ENCODE data around the gene DLGAP1.

The DLGAP1 gene

DNA sequence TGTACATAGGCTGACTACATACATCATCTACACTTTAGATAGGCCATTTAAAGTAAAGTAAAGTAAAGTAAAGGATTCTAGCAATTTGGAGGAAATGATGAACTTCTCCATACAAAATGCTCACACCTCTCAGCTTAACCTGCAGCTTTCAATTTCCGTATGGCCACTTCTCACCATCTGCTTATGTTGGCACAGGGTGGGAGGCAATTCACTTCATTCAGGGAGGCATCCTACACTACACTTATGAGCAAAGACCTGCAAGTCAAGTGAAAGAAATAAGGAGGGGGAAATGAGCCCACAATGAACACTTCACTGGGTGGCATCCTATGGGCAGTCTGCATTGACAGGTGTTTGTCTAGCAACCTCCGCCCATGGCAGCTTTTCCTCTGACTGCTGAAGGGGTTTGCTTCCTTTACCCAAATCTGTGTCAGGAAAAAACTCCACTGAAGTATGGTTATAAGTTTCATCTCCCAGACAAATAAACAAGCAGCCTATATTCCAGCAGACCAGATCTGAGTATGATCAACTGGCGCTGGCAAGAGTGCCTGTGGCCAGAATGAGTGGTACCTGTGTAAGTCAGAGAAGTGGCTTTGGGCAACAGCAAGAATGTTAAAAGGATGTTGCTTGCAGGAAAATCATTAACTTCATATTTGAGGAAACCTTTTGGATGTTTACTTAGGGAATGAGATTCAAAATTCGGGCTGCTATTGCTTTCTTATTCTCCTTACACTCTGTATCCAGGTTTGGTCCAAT is 556.1 kb downstream of the DLGAP1 start:
- DNase-seq (ENCODE audit: low spot score): no peak

DNA sequence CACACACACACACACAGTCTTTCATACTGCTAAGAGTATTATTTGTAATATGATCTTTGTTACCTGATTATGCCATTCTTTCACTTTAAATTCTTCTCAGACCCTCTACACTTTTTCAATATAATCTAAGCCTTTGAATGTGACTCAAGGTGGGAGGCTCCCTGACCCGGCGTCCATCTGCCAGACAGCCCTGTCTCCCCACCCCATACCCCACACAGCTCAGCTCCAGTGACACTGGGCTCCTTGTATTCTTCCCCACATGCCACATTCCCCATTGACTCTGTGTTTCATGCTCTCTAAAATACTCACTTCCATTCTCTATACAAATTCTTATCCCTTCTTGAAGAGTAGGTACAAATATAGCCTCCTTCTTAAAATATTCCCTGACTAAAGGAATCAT is 563.0 kb downstream of the DLGAP1 start:
- no peak for DNase-seq (ENCODE audit: low spot score)

GRCh38 chr18:3891245-3891644 is 563.9 kb downstream of the DLGAP1 start:
- DNase-seq (ENCODE audit: low spot score): no peak

DNA sequence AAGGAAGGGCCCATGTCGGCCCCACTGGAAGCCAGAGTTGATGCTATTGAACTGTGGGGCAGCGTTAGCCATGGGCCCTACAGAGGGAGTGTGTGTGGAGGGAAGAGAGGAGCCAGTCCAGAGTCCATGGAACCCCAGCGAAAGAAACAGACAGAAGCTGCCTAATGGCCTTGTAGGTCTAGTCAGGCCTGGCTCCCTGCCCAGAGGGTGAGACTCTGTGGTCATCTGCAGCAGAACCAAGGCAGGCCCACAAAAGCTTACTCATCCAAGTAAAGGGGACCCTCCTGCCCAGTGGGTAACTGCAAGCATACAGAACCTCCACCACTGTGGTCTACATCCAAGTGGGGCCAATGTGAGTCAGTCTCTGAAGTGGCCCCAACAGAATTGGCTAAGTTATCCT is 565.3 kb downstream of the DLGAP1 start:
- DNase-seq (ENCODE audit: low spot score): no peak

- DNase-seq (ENCODE audit: low spot score): no peak
Observed at GRCh38 chr18:3889121-3889520, 566.0 kb downstream of the DLGAP1 start.

GRCh38 chr18:3886575-3887322 is 568.4 kb downstream of the DLGAP1 start:
- no peak for DNase-seq (ENCODE audit: low spot score)

DNA sequence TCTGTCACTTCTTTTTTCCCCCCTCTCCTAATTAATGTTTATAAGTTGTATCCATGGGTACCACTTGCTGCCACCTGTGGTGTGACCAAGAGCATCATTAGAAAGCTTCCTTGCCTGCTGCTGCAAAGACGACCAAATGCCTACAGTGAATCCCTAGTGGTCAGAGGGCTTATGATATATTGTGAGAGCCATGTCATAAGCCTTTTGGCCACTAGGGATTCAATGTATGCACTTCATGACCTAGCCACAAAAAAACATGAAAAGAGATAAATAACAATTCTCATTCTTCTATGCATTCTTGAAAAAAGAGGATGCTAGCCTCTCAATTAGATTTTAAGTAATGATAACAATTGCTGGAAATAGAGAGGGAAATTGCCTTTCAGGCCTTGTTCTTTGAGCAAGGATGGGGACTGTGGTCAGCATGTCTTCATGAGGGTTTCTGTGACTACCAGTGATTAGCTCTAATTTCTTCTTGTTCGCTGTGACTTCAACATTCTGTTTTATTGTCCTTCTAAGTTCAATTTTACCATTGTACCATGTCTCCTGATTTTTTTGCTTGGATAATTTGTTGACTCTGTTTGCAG is 569.8 kb downstream of the DLGAP1 start:
- peak; percentile 28 for DNase-seq (ENCODE audit: low spot score)

GRCh38 chr18:3879836-3880120 is 575.3 kb downstream of the DLGAP1 start:
- DNase-seq (ENCODE audit: low spot score): no peak

- no peak for DNase-seq (ENCODE audit: low spot score)
Observed at GRCh38 chr18:3879114-3879835, 575.8 kb downstream of the DLGAP1 start.

DNA sequence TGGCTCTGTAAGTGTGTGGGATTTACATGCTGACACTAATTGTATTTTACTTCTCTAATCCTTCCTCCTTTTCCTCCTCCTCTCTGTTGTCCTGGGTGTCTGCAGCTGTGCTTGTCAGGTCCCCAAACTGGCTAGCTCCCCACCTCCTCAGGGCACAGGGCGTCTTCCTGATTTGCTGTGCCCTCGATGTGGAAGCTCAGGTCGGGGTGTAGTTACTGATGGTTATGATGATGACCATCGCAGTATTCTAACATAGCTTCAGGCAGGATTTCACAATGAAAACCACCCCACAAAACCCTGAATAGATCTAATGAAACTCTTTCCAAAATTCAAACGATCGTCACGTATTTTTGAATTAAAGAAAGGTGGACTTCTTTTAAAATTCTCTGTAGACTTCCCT is 576.7 kb downstream of the DLGAP1 start:
- DNase-seq (ENCODE audit: low spot score): no peak

GRCh38 chr18:3877678-3878077 is 577.4 kb downstream of the DLGAP1 start:
- no peak for DNase-seq (ENCODE audit: low spot score)

DNA sequence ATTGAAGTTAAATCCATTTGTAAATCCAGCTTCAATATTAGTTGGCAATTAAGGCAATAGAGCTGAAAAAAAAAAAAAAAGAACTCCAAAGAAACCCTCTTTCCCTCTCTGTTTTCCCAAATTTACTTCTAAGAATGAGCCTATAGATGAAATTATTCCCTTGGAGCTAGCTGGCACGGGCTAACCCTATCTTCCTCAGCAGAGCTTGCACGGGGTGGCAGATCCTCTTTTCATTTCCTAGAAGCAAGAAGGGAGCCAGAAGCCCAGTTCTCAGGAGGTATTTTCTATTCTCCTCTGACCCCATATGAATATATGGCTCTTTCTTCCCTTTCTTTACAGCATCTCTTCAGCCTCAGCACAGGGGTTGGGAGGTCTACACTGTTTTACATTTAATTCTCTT is 579.1 kb downstream of the DLGAP1 start:
- DNase-seq (ENCODE audit: low spot score): no peak

DNA sequence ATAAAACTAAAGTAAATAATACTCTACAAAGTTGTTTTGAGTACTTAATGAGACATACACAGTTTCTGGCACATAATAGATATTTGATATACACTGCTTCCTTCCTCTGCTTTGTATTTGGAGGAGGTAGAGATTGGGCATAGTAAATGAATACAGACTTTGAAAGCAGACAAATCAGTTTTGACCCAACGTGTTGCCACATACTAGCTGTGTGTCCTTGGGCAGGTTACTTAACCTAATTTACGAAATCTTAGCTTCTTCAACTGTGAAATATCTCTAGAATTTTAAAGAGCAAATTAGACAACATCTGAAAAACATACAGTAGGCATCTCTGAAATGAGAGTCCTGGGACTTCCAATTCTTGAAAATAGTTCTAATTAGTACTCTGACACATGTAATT is 579.7 kb downstream of the DLGAP1 start:
- DNase-seq (ENCODE audit: low spot score): no peak

DNA sequence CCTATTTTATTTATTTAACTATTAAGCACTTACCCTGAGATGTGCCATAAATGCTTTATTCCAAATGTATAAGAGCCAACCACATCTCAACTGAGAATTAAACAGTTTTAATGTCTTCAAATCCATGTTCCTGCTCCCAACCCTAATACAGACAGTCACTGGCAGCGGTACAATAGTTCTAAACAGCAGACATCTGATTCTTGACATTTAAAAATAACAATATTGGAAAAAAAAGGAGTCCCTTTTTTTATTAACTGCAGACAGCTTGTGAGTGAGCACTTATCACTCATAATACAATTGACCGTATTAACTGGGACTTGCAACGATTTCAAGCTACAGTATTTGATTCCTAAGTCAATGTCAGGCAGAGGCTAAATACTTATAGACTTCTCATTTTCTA is 580.5 kb downstream of the DLGAP1 start:
- no peak for DNase-seq (ENCODE audit: low spot score)

GRCh38 chr18:3874125-3874524 is 581.0 kb downstream of the DLGAP1 start:
- no peak for DNase-seq (ENCODE audit: low spot score)

DNA sequence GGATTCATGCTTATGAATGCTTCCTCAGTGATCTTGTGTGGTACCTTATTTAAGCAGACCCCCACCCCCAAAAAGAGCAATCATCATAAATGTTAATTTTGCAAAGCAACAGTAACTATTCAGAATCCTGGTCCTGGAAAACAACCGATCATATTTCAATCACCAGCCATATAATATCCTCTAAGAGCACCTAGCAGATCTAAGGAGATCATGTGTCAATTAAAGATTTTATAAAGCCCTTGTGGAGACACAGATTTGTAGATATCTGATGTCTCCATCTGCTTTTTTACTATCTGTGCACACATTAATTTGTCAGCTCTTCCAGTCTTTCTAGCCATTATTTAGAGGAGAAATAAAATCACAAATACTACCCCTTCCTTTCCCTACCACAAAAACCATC is 581.4 kb downstream of the DLGAP1 start:
- no peak for DNase-seq (ENCODE audit: low spot score)

- DNase-seq (ENCODE audit: low spot score): no peak
Observed at GRCh38 chr18:3873211-3873610, 581.9 kb downstream of the DLGAP1 start.

GRCh38 chr18:3872641-3873040 is 582.5 kb downstream of the DLGAP1 start:
- no peak for DNase-seq (ENCODE audit: low spot score)

DNA sequence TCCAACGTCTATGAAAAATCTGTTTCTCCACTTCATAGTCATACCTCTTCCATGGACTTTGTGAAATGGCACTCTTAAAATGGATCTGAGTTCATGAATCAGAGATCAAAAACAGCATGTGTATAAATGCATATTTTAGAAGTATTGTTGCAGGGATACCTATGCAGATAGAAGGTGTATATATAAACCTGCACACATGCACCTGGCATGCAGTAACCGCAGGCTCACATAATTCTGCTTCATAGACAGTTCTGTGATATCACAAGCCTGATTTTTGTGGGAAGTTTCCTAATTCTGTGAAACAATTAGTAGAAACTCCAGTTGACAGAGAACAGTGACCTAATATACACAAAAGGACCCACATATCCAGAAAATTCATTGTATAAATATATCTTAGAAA is 583.4 kb downstream of the DLGAP1 start:
- no peak for DNase-seq (ENCODE audit: low spot score)

DNA sequence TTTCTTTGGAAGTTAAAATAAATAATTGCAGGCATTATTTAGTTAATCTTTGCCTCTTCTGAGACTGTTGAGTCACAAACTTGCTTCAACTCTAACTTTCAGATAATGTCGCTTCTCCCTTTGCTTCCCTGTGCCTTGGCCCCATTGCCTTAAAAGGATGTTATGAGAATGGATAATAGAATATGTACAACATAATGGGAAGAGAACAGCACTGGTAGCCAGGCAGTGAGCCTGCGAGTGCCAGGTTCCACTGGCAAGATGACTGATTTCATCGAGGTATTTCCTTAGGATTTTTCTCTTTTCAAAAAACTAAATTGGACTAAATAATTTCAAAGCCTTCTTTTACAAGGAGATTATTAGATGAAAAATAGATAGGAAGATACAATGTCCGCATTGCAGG is 584.2 kb downstream of the DLGAP1 start:
- no peak for DNase-seq (ENCODE audit: low spot score)

DNA sequence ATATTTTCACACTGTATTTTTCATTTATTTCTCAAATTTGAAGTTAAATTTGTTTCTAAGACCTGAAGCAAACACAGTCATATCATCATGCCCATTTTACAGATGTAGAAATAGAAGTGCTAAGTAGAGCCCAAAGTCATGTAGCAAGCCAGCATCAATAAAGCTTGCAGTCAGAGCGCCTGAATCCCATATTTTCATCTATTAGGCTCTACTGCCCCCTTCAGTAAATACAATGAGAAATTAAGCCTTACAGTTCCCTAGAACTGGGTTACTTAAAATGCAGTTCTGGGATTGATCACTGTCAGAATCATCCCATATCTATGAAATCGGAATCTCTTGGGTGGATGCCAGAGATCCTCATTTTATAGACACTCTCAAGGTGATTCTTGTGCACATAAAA is 585.3 kb downstream of the DLGAP1 start:
- DNase-seq (ENCODE audit: low spot score): peak; percentile 39

DNA sequence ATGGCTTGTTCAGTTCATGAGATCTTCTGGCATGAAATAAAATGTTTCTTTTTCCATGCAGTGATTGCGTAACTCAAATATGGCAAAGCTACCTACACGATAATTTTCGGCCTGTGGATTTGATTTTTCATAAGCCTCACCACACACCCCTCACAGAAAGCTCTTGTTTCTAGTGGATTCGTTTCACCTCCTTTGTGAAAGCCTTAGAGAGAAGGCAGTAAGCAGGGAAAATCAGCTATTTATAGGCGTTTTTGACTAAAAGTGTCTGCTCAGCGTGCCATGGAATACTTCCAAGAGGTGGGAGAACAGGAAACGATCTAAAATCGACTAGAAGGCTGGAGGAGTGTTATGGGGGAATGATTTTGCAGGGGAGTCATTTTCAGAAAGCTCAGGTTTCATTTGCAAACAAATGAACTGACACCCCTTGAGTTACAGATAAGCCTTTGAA is 587.2 kb downstream of the DLGAP1 start:
- DNase-seq (ENCODE audit: low spot score): no peak

DNA sequence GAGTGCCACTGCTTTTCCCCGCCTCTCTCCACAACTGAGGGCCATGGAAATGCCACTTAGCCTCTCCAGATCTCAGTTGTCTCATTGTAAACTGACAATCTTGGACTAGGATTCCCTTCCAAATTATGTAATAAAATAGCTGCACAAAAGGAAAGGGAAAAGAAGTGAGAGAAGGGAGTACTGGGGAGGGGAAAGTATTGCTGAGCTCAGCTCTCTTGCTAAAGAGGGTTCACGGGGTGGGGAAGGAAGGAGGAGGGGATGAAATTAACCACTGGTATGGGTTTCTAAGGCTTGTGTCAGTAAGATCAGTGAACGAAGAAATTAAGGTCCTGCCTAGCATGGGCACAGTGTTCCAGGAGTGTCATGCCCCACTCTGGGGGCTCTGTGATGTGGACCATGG is 587.9 kb downstream of the DLGAP1 start:
- no peak for DNase-seq (ENCODE audit: low spot score)

Data from hematopoietic multipotent progenitor cell treated with erythropoietin and hydrocortisone succinate and interleukin-3 and kit ligand, for 15 days (in vitro differentiated cells).